HG03520 (cell line): ENCODE data around the gene NLRP5.
"Not testable (repeated sequence)": the region's sequence is repeated elsewhere in the genome, so short reads cannot be mapped to it uniquely, and the experiment has no call there.

Source experiments
- ATAC-seq: cut with Tn5 transposase; IDR thresholded peaks from one replicate; pipeline ENCODE4 v1.9.1; 2021; ENCODE audit warnings: mild to moderate bottlenecking, moderate library complexity; ENCODE audit not compliant: unreplicated experiment

The NLRP5 gene

GRCh38 chr19:56098237-56098636 is 111.7 kb downstream of the NLRP5 start:
- not testable (repeated sequence) for ATAC-seq

- ATAC-seq, result no peak
Measured at GRCh38 chr19:56098731-56099568, 112.4 kb downstream of the NLRP5 start.

GRCh38 chr19:56099638-56100539 is 113.3 kb downstream of the NLRP5 start:
- ATAC-seq, result no peak

- ATAC-seq, result no peak
Measured at GRCh38 chr19:56101095-56101494, 114.5 kb downstream of the NLRP5 start.

- no peak for ATAC-seq
Measured at GRCh38 chr19:56101746-56102535, 115.4 kb downstream of the NLRP5 start.

GRCh38 chr19:56103027-56103614 is 116.5 kb downstream of the NLRP5 start:
- ATAC-seq, result no peak

GRCh38 chr19:56104423-56104822 is 117.8 kb downstream of the NLRP5 start:
- ATAC-seq, result no peak

- ATAC-seq, result no peak
Measured at GRCh38 chr19:56105090-56105701, 118.6 kb downstream of the NLRP5 start.

GRCh38 chr19:56105831-56106396 is 119.3 kb downstream of the NLRP5 start:
- not testable (repeated sequence) for ATAC-seq

- ATAC-seq, result no peak
Measured at GRCh38 chr19:56106397-56106849, 119.8 kb downstream of the NLRP5 start.

GRCh38 chr19:56106993-56107392 is 120.4 kb downstream of the NLRP5 start:
- ATAC-seq, result no peak

- ATAC-seq, result no peak
Measured at GRCh38 chr19:56107626-56108351, 121.2 kb downstream of the NLRP5 start.

- no peak for ATAC-seq
Measured at GRCh38 chr19:56108447-56109195, 122.0 kb downstream of the NLRP5 start.

GRCh38 chr19:56109226-56109625 is 122.7 kb downstream of the NLRP5 start:
- no peak for ATAC-seq

- no peak for ATAC-seq
Measured at GRCh38 chr19:56110515-56111448, 124.2 kb downstream of the NLRP5 start.
